ENCODE data around the gene CDKAL1. TPM values are rescaled to one million over a fixed set of nuclear protein-coding genes. Genes with fewer than 3 reads are reported as not detected.

Gene CDKAL1
- total and polyA plus RNA-seq, 9 of the 15 experiments (the other 6 are each of a cell fraction or from before 2014, with no cell fraction given): 11.2 to 36.3 (median 20.1) TPM

DNA sequence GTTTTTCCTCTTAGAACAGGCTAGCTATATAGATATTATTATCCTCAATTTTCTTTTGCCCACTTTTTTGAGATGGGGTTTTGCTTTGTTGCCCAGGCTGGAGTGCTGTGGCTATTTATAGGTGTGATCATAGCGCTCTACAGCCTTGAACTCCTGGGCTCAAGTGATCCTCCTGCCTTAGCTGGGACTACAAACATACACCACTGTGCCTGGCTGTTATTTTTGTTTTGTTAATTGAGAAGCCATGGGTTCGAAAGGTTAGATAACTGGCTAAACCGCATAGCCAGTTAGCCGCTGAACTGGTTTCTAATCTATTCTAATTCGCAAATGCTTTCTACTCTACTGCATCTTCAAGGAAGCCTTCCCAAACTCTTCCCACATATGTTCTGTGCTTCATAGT is 425.8 kb downstream of the CDKAL1 start:
- no peaks in the 10 kb centered on the region for H3K4me1 ChIP-seq (replicated peaks in 1 of 2; ENCODE audit: control insufficient read depth in 2 of 2, insufficient read depth in 2 of 2, low read length in 2 of 2)
- ATAC-seq: no peak
- BruUV-seq (replicated peaks): no TSS peak
- no peak overlapping the region for H3K9ac ChIP-seq (ENCODE audit: insufficient read depth in 1 of 2, low read depth in 2 of 2, low read length in 2 of 2)
- no peak for FAIRE-seq
- in situ Hi-C loops (cut with MboI): no loop called here
- H3K27ac ChIP-seq (ENCODE audit: extremely low read depth, low read depth, low read length): no peak overlapping the region
- no peaks in the 10 kb centered on the region for H3K9me3 ChIP-seq (replicated peaks; ENCODE audit: control insufficient read depth, insufficient read depth, low read depth, low read length)
- H3K27me3 ChIP-seq (ENCODE audit: control insufficient read depth in 2 of 2, insufficient read depth in 2 of 2, low read length in 2 of 2): no peaks in the 10 kb centered on the region
- WGBS (ENCODE audit: insufficient coverage, low coverage, missing lambda C conversion rate): 91% methylated on average over 5 of the region's 5 CpGs
- no peaks in the 10 kb centered on the region for H4K20me1 ChIP-seq (replicated peaks; ENCODE audit: control insufficient read depth, insufficient read depth, low read length)
- H3K4me2 ChIP-seq (ENCODE audit: insufficient read depth, low read length): no peak overlapping the region
- no peak for DNase-seq (ENCODE audit: extremely low read depth in 1 of 4, low spot score in 3 of 4)
- no peak overlapping the region for H2AFZ ChIP-seq (ENCODE audit: low read depth, low read length)
- TF ChIP-seq DPF2 (IDR thresholded peaks at IDR 0.05) (no peak), EP300 (IDR thresholded peaks at IDR 0.05; ENCODE audit: low read length) (no peak), SPI1 (IDR thresholded peaks at IDR 0.05; ENCODE audit: borderline replicate concordance, low read depth, low read length) (no peak), NCOA4 (IDR thresholded peaks at IDR 0.05; ENCODE audit: partially characterized antibody) (no peak), ZNF785 (CRISPR knock-in tag; IDR thresholded peaks at IDR 0.05) (no peak)
- TF ChIP-seq, protein P1, sequence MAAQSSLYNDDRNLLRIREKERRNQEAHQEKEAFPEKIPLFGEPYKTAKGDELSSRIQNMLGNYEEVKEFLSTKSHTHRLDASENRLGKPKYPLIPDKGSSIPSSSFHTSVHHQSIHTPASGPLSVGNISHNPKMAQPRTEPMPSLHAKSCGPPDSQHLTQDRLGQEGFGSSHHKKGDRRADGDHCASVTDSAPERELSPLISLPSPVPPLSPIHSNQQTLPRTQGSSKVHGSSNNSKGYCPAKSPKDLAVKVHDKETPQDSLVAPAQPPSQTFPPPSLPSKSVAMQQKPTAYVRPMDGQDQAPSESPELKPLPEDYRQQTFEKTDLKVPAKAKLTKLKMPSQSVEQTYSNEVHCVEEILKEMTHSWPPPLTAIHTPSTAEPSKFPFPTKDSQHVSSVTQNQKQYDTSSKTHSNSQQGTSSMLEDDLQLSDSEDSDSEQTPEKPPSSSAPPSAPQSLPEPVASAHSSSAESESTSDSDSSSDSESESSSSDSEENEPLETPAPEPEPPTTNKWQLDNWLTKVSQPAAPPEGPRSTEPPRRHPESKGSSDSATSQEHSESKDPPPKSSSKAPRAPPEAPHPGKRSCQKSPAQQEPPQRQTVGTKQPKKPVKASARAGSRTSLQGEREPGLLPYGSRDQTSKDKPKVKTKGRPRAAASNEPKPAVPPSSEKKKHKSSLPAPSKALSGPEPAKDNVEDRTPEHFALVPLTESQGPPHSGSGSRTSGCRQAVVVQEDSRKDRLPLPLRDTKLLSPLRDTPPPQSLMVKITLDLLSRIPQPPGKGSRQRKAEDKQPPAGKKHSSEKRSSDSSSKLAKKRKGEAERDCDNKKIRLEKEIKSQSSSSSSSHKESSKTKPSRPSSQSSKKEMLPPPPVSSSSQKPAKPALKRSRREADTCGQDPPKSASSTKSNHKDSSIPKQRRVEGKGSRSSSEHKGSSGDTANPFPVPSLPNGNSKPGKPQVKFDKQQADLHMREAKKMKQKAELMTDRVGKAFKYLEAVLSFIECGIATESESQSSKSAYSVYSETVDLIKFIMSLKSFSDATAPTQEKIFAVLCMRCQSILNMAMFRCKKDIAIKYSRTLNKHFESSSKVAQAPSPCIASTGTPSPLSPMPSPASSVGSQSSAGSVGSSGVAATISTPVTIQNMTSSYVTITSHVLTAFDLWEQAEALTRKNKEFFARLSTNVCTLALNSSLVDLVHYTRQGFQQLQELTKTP (IDR thresholded peaks at IDR 0.05; ENCODE audit: low read depth in 1 of 2, partially characterized antibody in 2 of 2): no peak
- intact Hi-C loops (cut with micrococcal nuclease): no loop called here
- H3K79me2 ChIP-seq (ENCODE audit: control insufficient read depth, insufficient read depth, low read length): no peaks in the 10 kb centered on the region
- 0 out of 3 replicates have a peak, but pooled peaks cover 5% of the 10 kb centered on the region for H3K36me3 ChIP-seq (ENCODE audit: control insufficient read depth, insufficient read depth, low read length)
- POLR2A ChIA-PET: no interaction called here
- CTCF ChIA-PET (ENCODE audit: low intra/inter-chr PET ratio): no interaction called here
- no peaks in the 10 kb centered on the region for H3K9me1 ChIP-seq (ENCODE audit: control insufficient read depth, insufficient read depth, low read length)
- no peak overlapping the region for H3K4me3 ChIP-seq

Measured in K562 (cell line).